H9 (cell line): ENCODE results near the gene DPP10. TPM values are rescaled to one million over a fixed set of nuclear protein-coding genes. Genes with fewer than 3 reads are reported as not detected.

Experiments used
- DNase-seq: peaks from one replicate; pipeline ENCODE4 v3.0.0-alpha.2; 2017
- H2AFZ ChIP-seq: one replicate; pipeline ENCODE4 v1.6.1; 2013; ENCODE audit warnings: mild to moderate bottlenecking, low read length, control low read depth, moderate library complexity
- H2AK5ac ChIP-seq: 2 replicates; pipeline ENCODE4 v1.6.1; 2013; ENCODE audit warnings: low read length, control low read depth, mixed read lengths; ENCODE audit not compliant: insufficient read length
- H2BK120ac ChIP-seq: one replicate; pipeline ENCODE4 v1.6.1; 2013; ENCODE audit warnings: low read depth, mild to moderate bottlenecking, low read length, control low read depth, inconsistent platforms; ENCODE audit not compliant: poor library complexity, severe bottlenecking
- H2BK12ac ChIP-seq: 2 replicates; pipeline ENCODE4 v1.6.1; 2013; ENCODE audit warnings: low read length, control low read depth, mixed read lengths, low read depth; ENCODE audit not compliant: insufficient read length
- H2BK15ac ChIP-seq: 2 replicates; pipeline ENCODE4 v1.6.1; 2013; ENCODE audit warnings: low read depth, low read length, control low read depth
- H2BK20ac ChIP-seq: one replicate; pipeline ENCODE4 v1.6.1; 2013; ENCODE audit warnings: low read depth, mild to moderate bottlenecking, low read length, control low read depth, inconsistent platforms; ENCODE audit not compliant: poor library complexity, severe bottlenecking
- H2BK5ac ChIP-seq: 2 replicates; pipeline ENCODE4 v1.6.1; 2013; ENCODE audit warnings: low read length, control low read depth, mixed read lengths; ENCODE audit not compliant: insufficient read length
- H3K14ac ChIP-seq: 2 replicates; pipeline ENCODE4 v1.6.1; 2013; ENCODE audit warnings: low read length, control low read depth; ENCODE audit not compliant: insufficient read depth
- H3K18ac ChIP-seq: 2 replicates; pipeline ENCODE4 v1.6.1; 2013; ENCODE audit warnings: low read depth, mild to moderate bottlenecking, mixed read lengths, low read length, control low read depth; ENCODE audit not compliant: insufficient read length
- H3K23ac ChIP-seq: 2 replicates; pipeline ENCODE4 v1.6.1; 2013; ENCODE audit warnings: low read length, control low read depth, mixed read lengths, low read depth; ENCODE audit not compliant: insufficient read length
- H3K23me2 ChIP-seq: 2 replicates; pipeline ENCODE4 v1.6.1; 2013; ENCODE audit warnings: low read depth, mild to moderate bottlenecking, mixed read lengths, low read length, control low read depth; ENCODE audit not compliant: insufficient read length, poor library complexity, severe bottlenecking
- H3K27ac ChIP-seq: 2 replicates; pipeline ENCODE4 v1.5.1; 2013; ENCODE audit warnings: low read length, control low read depth, mixed read lengths, low read depth; ENCODE audit not compliant: insufficient read length
- H3K27me3 ChIP-seq: 2 replicates; pipeline ENCODE4 v1.6.1; 2013; ENCODE audit warnings: low read length, control low read depth, inconsistent platforms; ENCODE audit not compliant: insufficient read depth
- H3K4ac ChIP-seq: 2 replicates; pipeline ENCODE4 v1.6.1; 2013; ENCODE audit warnings: low read depth, mild to moderate bottlenecking, control low read depth, inconsistent platforms, low read length, moderate library complexity
- H3K4me1 ChIP-seq: 2 replicates; pipeline ENCODE4 v1.6.1; 2013; ENCODE audit warnings: low read length, control low read depth, inconsistent platforms; ENCODE audit not compliant: insufficient read depth
- H3K4me2 ChIP-seq: 2 replicates; pipeline ENCODE4 v1.6.1; 2013; ENCODE audit warnings: low read length, control low read depth, mixed read lengths; ENCODE audit not compliant: insufficient read length, insufficient read depth
- H3K56ac ChIP-seq: 2 replicates; pipeline ENCODE4 v1.6.1; 2013; ENCODE audit warnings: low read depth, mild to moderate bottlenecking, mixed read lengths, low read length, control low read depth; ENCODE audit not compliant: insufficient read length
- H3K79me1 ChIP-seq: 2 replicates; pipeline ENCODE4 v1.6.1; 2013; ENCODE audit warnings: low read depth, mild to moderate bottlenecking, moderate library complexity, low read length, control low read depth, inconsistent platforms; ENCODE audit not compliant: insufficient read depth, poor library complexity, severe bottlenecking
- H3K79me2 ChIP-seq: 2 replicates; pipeline ENCODE4 v1.6.1; 2013; ENCODE audit warnings: low read length, control low read depth, inconsistent platforms; ENCODE audit not compliant: insufficient read depth
- H3K9ac ChIP-seq: 2 replicates; pipeline ENCODE4 v1.6.1; 2013; ENCODE audit warnings: low read length, control low read depth, mixed read lengths; ENCODE audit not compliant: insufficient read length; ENCODE audit errors: extremely low read depth
- H3K9me3 ChIP-seq: one replicate; pipeline ENCODE4 v1.6.1; 2013; ENCODE audit warnings: low read depth, low read length, inconsistent platforms; ENCODE audit not compliant: control insufficient read depth
- H3T11ph ChIP-seq: one replicate; pipeline ENCODE4 v1.6.1; 2013; ENCODE audit warnings: mild to moderate bottlenecking, low read length, control low read depth, inconsistent platforms
- H4K20me1 ChIP-seq: one replicate; pipeline ENCODE4 v1.6.1; 2013; ENCODE audit not compliant: control insufficient read depth, insufficient read length, insufficient read depth
- H4K5ac ChIP-seq: 2 replicates; pipeline ENCODE4 v1.6.1; 2013; ENCODE audit warnings: low read depth, mild to moderate bottlenecking, mixed read lengths, low read length, control low read depth; ENCODE audit not compliant: insufficient read length
- H4K8ac ChIP-seq: replicated peaks from 2 replicates; pipeline ENCODE4 v1.6.1; 2013; ENCODE audit warnings: low read length, control low read depth, mixed read lengths, low read depth; ENCODE audit not compliant: insufficient read length
- H4K91ac ChIP-seq: 2 replicates; pipeline ENCODE4 v1.6.1; 2013; ENCODE audit warnings: low read depth, mild to moderate bottlenecking, moderate library complexity, mixed read lengths, low read length, control low read depth; ENCODE audit not compliant: insufficient read length
- H3K27ac Mint-ChIP-seq, 3 experiments: 2 replicates in 2 of 3; 3 replicates in 1 of 3; pipeline ENCODE4 v1.8.0; 2020 to 2021; ENCODE audit warnings: mixed read lengths in 3 of 3, mild to moderate bottlenecking in 1 of 3, moderate library complexity in 1 of 3
- H3K27me3 Mint-ChIP-seq: 2 replicates; pipeline ENCODE4 v1.8.0; 2021; ENCODE audit warnings: low read depth, mild to moderate bottlenecking, moderate library complexity, mixed read lengths
- H3K36me3 Mint-ChIP-seq, 3 experiments: 2 replicates in 2 of 3; 3 replicates in 1 of 3; pipeline ENCODE4 v1.8.0; 2020 to 2021; ENCODE audit warnings: low read depth in 3 of 3, mixed read lengths in 3 of 3; ENCODE audit not compliant: insufficient read depth in 1 of 3
- H3K4me1 Mint-ChIP-seq, 2 experiments: 2 replicates each; pipeline ENCODE4 v1.8.0; 2020; ENCODE audit warnings: mixed read lengths in 2 of 2
- H3K4me3 Mint-ChIP-seq, 2 experiments: 2 replicates in 1 of 2; 3 replicates in 1 of 2; pipeline ENCODE4 v1.8.0; 2020 to 2021; ENCODE audit warnings: mild to moderate bottlenecking in 2 of 2, mixed read lengths in 2 of 2, moderate library complexity in 1 of 2
- H3K9me3 Mint-ChIP-seq, 2 experiments: 2 replicates in 1 of 2; 3 replicates in 1 of 2; pipeline ENCODE4 v1.8.0; 2020; ENCODE audit warnings: mild to moderate bottlenecking in 2 of 2, mixed read lengths in 2 of 2, moderate library complexity in 1 of 2
- WGBS: extraction: QIAGEN DNeasy Blood & Tissue Kit; methylation state at CpG from one replicate; pipeline ENCODE4 v1.1.7; 2013; ENCODE audit warnings: missing lambda C conversion rate, low lambda C conversion rate, mixed read lengths; ENCODE audit not compliant: insufficient read length; ENCODE audit errors: extremely low coverage; 5-methylcytosine and 5-hydroxymethylcytosine counted together
- total RNA-seq: library from RNA; stranded (reverse); gene quantifications from 2 replicates; pipeline ENCODE4 v1.2.1, GENCODE V29; 2021
- TF ChIP-seq, protein P1 (sequence below): fragments of 200-600 bp; sonication (generic); conservative IDR thresholded peaks from 3 replicates; pipeline ENCODE4 v1.8.0; 2021; ENCODE audit warnings: antibody characterized with exemption, mild to moderate bottlenecking

Gene DPP10
- total RNA-seq, 1 experiment from 2014 or later: 11.3 TPM

DNA sequence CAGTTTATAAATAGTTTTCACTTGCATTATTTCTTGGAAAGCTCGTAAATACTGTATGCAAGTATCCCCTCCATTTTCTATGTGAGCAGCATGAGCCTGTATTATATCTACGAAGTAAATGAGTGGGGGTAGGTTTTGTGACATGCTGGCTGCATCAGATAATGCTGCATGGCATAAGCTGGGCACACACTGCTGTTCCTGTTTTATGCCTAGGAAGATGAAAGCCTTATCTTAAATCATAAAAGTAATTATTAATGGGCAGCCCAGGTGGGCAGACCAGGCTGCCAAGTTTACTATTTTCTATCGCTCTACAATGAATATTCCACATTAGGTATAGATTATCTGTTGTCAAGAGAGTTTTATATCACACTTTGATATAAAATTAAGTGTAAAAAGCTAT lies 854.6 kb downstream of the DPP10 start:
- H3K14ac ChIP-seq: no peak overlapping the region
- no peaks in the 10 kb centered on the region for H3K79me1 ChIP-seq
- no peak overlapping the region for H3K18ac ChIP-seq
- Mint-ChIP-seq H3K4me1 (peaks cover 25 to 27% of the 10 kb centered on the region in 2 experiments), H3K27ac (no peak overlapping the region), H3K36me3 (peaks cover 0 to 4% (median 2%) of the 10 kb centered on the region in 3 experiments; a peak in 2 of 7 replicates), H3K9me3 (no peaks in the 10 kb centered on the region), H3K4me3 (no peak overlapping the region), H3K27me3 (no peaks in the 10 kb centered on the region)
- H3T11ph ChIP-seq: no peak overlapping the region
- no peak for DNase-seq
- WGBS: no CpG with 5 or more reads among the region's 3 CpGs
- no peak overlapping the region for H3K23ac ChIP-seq
- no peak overlapping the region for H2BK5ac ChIP-seq
- no peak overlapping the region for H3K27ac ChIP-seq
- TF ChIP-seq, protein P1, sequence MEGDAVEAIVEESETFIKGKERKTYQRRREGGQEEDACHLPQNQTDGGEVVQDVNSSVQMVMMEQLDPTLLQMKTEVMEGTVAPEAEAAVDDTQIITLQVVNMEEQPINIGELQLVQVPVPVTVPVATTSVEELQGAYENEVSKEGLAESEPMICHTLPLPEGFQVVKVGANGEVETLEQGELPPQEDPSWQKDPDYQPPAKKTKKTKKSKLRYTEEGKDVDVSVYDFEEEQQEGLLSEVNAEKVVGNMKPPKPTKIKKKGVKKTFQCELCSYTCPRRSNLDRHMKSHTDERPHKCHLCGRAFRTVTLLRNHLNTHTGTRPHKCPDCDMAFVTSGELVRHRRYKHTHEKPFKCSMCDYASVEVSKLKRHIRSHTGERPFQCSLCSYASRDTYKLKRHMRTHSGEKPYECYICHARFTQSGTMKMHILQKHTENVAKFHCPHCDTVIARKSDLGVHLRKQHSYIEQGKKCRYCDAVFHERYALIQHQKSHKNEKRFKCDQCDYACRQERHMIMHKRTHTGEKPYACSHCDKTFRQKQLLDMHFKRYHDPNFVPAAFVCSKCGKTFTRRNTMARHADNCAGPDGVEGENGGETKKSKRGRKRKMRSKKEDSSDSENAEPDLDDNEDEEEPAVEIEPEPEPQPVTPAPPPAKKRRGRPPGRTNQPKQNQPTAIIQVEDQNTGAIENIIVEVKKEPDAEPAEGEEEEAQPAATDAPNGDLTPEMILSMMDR: no peak
- no peak overlapping the region for H2BK12ac ChIP-seq
- H2AK5ac ChIP-seq: no peak overlapping the region
- no peak overlapping the region for H3K9ac ChIP-seq
- no peaks in the 10 kb centered on the region for H4K20me1 ChIP-seq
- H3K79me2 ChIP-seq: no peaks in the 10 kb centered on the region
- no peaks in the 10 kb centered on the region for H3K23me2 ChIP-seq
- no peak overlapping the region for H4K5ac ChIP-seq
- no peak overlapping the region for H4K8ac ChIP-seq
- H3K4me1 ChIP-seq: no peaks in the 10 kb centered on the region; the same call in 1 of the 2 replicates
- H2BK20ac ChIP-seq: no peak overlapping the region
- H2BK120ac ChIP-seq: no peak overlapping the region
- no peak overlapping the region for H3K56ac ChIP-seq
- no peak overlapping the region for H3K4me2 ChIP-seq
- H3K9me3 ChIP-seq: no peaks in the 10 kb centered on the region
- no peak overlapping the region for H3K4ac ChIP-seq
- no peak overlapping the region for H4K91ac ChIP-seq
- no peak overlapping the region for H2BK15ac ChIP-seq
- no peaks in the 10 kb centered on the region for H3K27me3 ChIP-seq
- H2AFZ ChIP-seq: no peak overlapping the region
